ENCODE measurements around the gene RPRD1B. TPM values are rescaled to one million over a fixed set of nuclear protein-coding genes. Genes with fewer than 3 reads are reported as not detected.
A peak's percentile ranks its signal among the peaks of the same experiment; 100 is the strongest.

Gene RPRD1B
- total and polyA plus RNA-seq, 4 donors: 5.8 to 34.3 (median 29.4) TPM

GRCh38 chr20:37986044-37986858, 47.3 kb upstream of the RPRD1B start:
- peak; percentile 64 to 73 for TF ChIP-seq HNF4A (conservative IDR thresholded peaks at IDR 0.05)
- TF ChIP-seq YY1 (IDR thresholded peaks at IDR 0.05): no peak
- TF ChIP-seq SP1 (IDR thresholded peaks at IDR 0.05): peak; percentile 75
- TF ChIP-seq FOXA1 (IDR thresholded peaks at IDR 0.05): no peak
- TF ChIP-seq REST (IDR thresholded peaks at IDR 0.05): no peak
- TF ChIP-seq RXRA (IDR thresholded peaks at IDR 0.05): peak in 1 of 2 donors; percentile 29
- peak; percentile 29 for TF ChIP-seq HNF4G (IDR thresholded peaks at IDR 0.05)
- no peak for TF ChIP-seq EGR1 (IDR thresholded peaks at IDR 0.05; ENCODE audit: low read depth in 2 of 2)
- peaks cover 16 to 71% (median 54%) of the 10 kb centered on the region in 4 donors for H3K4me1 ChIP-seq (ENCODE audit: control insufficient read depth in 4 of 4, insufficient read depth in 4 of 4, low read length in 3 of 4)
- no peak overlapping the region for H3K4me3 ChIP-seq (ENCODE audit: low read depth in 1 of 3, low read length in 3 of 3)
- 39% methylated on average over 9 of the region's 9 CpGs for WGBS
- H3K36me3 ChIP-seq (ENCODE audit: control insufficient read depth in 4 of 4, insufficient read depth in 3 of 4, low read depth in 1 of 4, low read length in 3 of 4): no peaks in the 10 kb centered on the region
- peak overlapping the region; percentile 21 to 60 for H3K27ac ChIP-seq (ENCODE audit: low read depth in 1 of 2, low read length in 2 of 2)
- no peaks in the 10 kb centered on the region for H3K27me3 ChIP-seq (ENCODE audit: control insufficient read depth in 4 of 4, insufficient read depth in 4 of 4, low read length in 3 of 4)
- no peaks in the 10 kb centered on the region for H3K9me3 ChIP-seq (ENCODE audit: control insufficient read depth in 4 of 4, low read length in 3 of 4)
- DNase-seq (ENCODE audit: low spot score): no peak
- peak overlapping the region in 1 of 2 donors; percentile 40 for H3K9ac ChIP-seq (ENCODE audit: low read depth in 1 of 2, low read length in 2 of 2)

- 31% methylated on average over 9 of the region's 9 CpGs for WGBS
- no peaks in the 10 kb centered on the region for H3K27me3 ChIP-seq (ENCODE audit: control insufficient read depth in 4 of 4, insufficient read depth in 4 of 4, low read length in 3 of 4)
- peak overlapping the region in 1 of 2 donors; percentile 26 for H3K9ac ChIP-seq (ENCODE audit: low read depth in 1 of 2, low read length in 2 of 2)
- H3K36me3 ChIP-seq (ENCODE audit: control insufficient read depth in 4 of 4, insufficient read depth in 3 of 4, low read depth in 1 of 4, low read length in 3 of 4): no peaks in the 10 kb centered on the region
- no peak for DNase-seq (ENCODE audit: low spot score)
- H3K9me3 ChIP-seq (ENCODE audit: control insufficient read depth in 4 of 4, low read length in 3 of 4): no peaks in the 10 kb centered on the region
- H3K27ac ChIP-seq (ENCODE audit: low read depth in 1 of 2, low read length in 2 of 2): peak overlapping the region; percentile 21 to 64
- peaks cover 16 to 76% (median 58%) of the 10 kb centered on the region in 4 donors for H3K4me1 ChIP-seq (ENCODE audit: control insufficient read depth in 4 of 4, insufficient read depth in 4 of 4, low read length in 3 of 4)
- H3K4me3 ChIP-seq (ENCODE audit: low read depth in 1 of 3, low read length in 3 of 3): no peak overlapping the region
- TF ChIP-seq HNF4A (conservative IDR thresholded peaks at IDR 0.05): peak; percentile 91 to 95
- no peak for TF ChIP-seq CTCF (IDR thresholded peaks at IDR 0.05; ENCODE audit: low read depth, low read length, missing input control)
- peak; percentile 76 for TF ChIP-seq FOXA1 (IDR thresholded peaks at IDR 0.05)
- peak; percentile 92 for TF ChIP-seq MAX (IDR thresholded peaks at IDR 0.05)
- peak; percentile 72 for TF ChIP-seq HNF4G (IDR thresholded peaks at IDR 0.05)
- peak; percentile 90 for TF ChIP-seq SP1 (IDR thresholded peaks at IDR 0.05)
- TF ChIP-seq JUND (IDR thresholded peaks at IDR 0.05): peak; percentile 75 to 90
- peak; percentile 69 for TF ChIP-seq YY1 (IDR thresholded peaks at IDR 0.05)
- peak; percentile 72 for TF ChIP-seq ZBTB33 (IDR thresholded peaks at IDR 0.05)
- TF ChIP-seq RAD21 (IDR thresholded peaks at IDR 0.05): peak; percentile 48 to 59
- TF ChIP-seq FOXA2 (IDR thresholded peaks at IDR 0.05): peak; percentile 23
- TF ChIP-seq RXRA (IDR thresholded peaks at IDR 0.05): peak; percentile 79 to 91
- peak; percentile 48 for TF ChIP-seq TAF1 (conservative IDR thresholded peaks at IDR 0.05)
- no peak for TF ChIP-seq EGR1 (IDR thresholded peaks at IDR 0.05; ENCODE audit: low read depth in 2 of 2)
- TF ChIP-seq ATF3 (IDR thresholded peaks at IDR 0.05): no peak
- TF ChIP-seq GABPA (IDR thresholded peaks at IDR 0.05 in 1 of 2, conservative IDR thresholded peaks at IDR 0.05 in 1 of 2): peak in 1 of 2 donors; percentile 19
- peak; percentile 53 for TF ChIP-seq NR2F2 (IDR thresholded peaks at IDR 0.05)
These were observed 46.5 kb upstream of the RPRD1B start for GRCh38 chr20:37986873-37987601.
